IPS-18c (cell line): ENCODE measurements around the gene MMP7.

ENCODE experiments used
- H3K4me3 ChIP-seq: 2 replicates; pipeline ENCODE4 v1.7.0; 2013; ENCODE audit warnings: low read depth, mild to moderate bottlenecking, low read length, moderate library complexity; ENCODE audit not compliant: insufficient read depth
- H3K9me3 ChIP-seq: one replicate; pipeline ENCODE4 v1.6.1; 2013; ENCODE audit warnings: mild to moderate bottlenecking, low read length, moderate library complexity; ENCODE audit not compliant: control insufficient read depth, insufficient read depth

Gene MMP7

GRCh38 chr11:102530558-102530957 lies at the start of gene MMP7:
TSS of gene MMP7 (minus strand) at chr11:102530747. CDS start at chr11:102530700, 47 bp downstream.
- Histone ChIP-seq H3K9me3 (no peaks in the 10 kb centered on the region), H3K4me3 (no peak within 1 kb of the TSS)

GRCh38 chr11:102577723-102578122 lies 47.2 kb upstream of the MMP7 start:
- Histone ChIP-seq H3K9me3 (no peaks in the 10 kb centered on the region), H3K4me3 (no peak overlapping the region)

- H3K9me3 ChIP-seq = no peaks in the 10 kb centered on the region
- H3K4me3 ChIP-seq = no peak overlapping the region
Observed at GRCh38 chr11:102577182-102577581, 46.6 kb upstream of the MMP7 start.

- no peaks in the 10 kb centered on the region for H3K9me3 ChIP-seq
Observed at GRCh38 chr11:102576350-102576749, 45.8 kb upstream of the MMP7 start.

GRCh38 chr11:102575012-102575411 lies 44.5 kb upstream of the MMP7 start:
- no peak overlapping the region for H3K4me3 ChIP-seq
- no peaks in the 10 kb centered on the region for H3K9me3 ChIP-seq

More at GRCh38 chr11:102576350-102576749, 45.8 kb upstream of the MMP7 start:
- no peak overlapping the region for H3K4me3 ChIP-seq

GRCh38 chr11:102573851-102574250 lies 43.3 kb upstream of the MMP7 start:
- Histone ChIP-seq H3K9me3 (peaks cover 7% of the 10 kb centered on the region), H3K4me3 (no peak overlapping the region)

- H3K4me3 ChIP-seq = no peak overlapping the region
- H3K9me3 ChIP-seq = peaks cover 10% of the 10 kb centered on the region
Observed at GRCh38 chr11:102572554-102573220, 42.1 kb upstream of the MMP7 start.

GRCh38 chr11:102568851-102569250 lies 38.3 kb upstream of the MMP7 start:
- Histone ChIP-seq H3K9me3 (peaks cover 10% of the 10 kb centered on the region), H3K4me3 (no peak overlapping the region)

- peaks cover 10% of the 10 kb centered on the region for H3K9me3 ChIP-seq
- H3K4me3 ChIP-seq = no peak overlapping the region
Observed at GRCh38 chr11:102566112-102566511, 35.6 kb upstream of the MMP7 start.

GRCh38 chr11:102564110-102564509 lies 33.6 kb upstream of the MMP7 start:
- H3K4me3 ChIP-seq = no peak overlapping the region

GRCh38 chr11:102561636-102562035 lies 31.1 kb upstream of the MMP7 start:
- no peak overlapping the region for H3K4me3 ChIP-seq

More at GRCh38 chr11:102564110-102564509, 33.6 kb upstream of the MMP7 start:
- H3K9me3 ChIP-seq = peaks cover 5% of the 10 kb centered on the region

GRCh38 chr11:102560555-102561011 lies 30.0 kb upstream of the MMP7 start:
- no peaks in the 10 kb centered on the region for H3K9me3 ChIP-seq
- no peak overlapping the region for H3K4me3 ChIP-seq

More at GRCh38 chr11:102561636-102562035, 31.1 kb upstream of the MMP7 start:
- no peaks in the 10 kb centered on the region for H3K9me3 ChIP-seq

- no peak overlapping the region for H3K4me3 ChIP-seq
- H3K9me3 ChIP-seq = no peaks in the 10 kb centered on the region
Observed at GRCh38 chr11:102559839-102560238, 29.3 kb upstream of the MMP7 start.

GRCh38 chr11:102555091-102555490 lies 24.5 kb upstream of the MMP7 start:
- no peak overlapping the region for H3K4me3 ChIP-seq
- no peaks in the 10 kb centered on the region for H3K9me3 ChIP-seq

- Histone ChIP-seq H3K9me3 (no peaks in the 10 kb centered on the region), H3K4me3 (no peak overlapping the region)
Observed at GRCh38 chr11:102553835-102554282, 23.3 kb upstream of the MMP7 start.

- H3K4me3 ChIP-seq = no peak overlapping the region
- no peaks in the 10 kb centered on the region for H3K9me3 ChIP-seq
Observed at GRCh38 chr11:102552447-102553194, 22.1 kb upstream of the MMP7 start.

- Histone ChIP-seq H3K9me3 (no peaks in the 10 kb centered on the region), H3K4me3 (no peak overlapping the region)
Observed at GRCh38 chr11:102552020-102552419, 21.5 kb upstream of the MMP7 start.

GRCh38 chr11:102551169-102551781 lies 20.7 kb upstream of the MMP7 start:
- no peak overlapping the region for H3K4me3 ChIP-seq
- no peaks in the 10 kb centered on the region for H3K9me3 ChIP-seq
